ENCODE measurements around the gene GLRX5.
"Not testable (repeated sequence)": the region's sequence is repeated elsewhere in the genome, so short reads cannot be mapped to it uniquely, and the experiment has no call there.

Gene GLRX5

GRCh38 chr14:95559203-95559602 is 24.4 kb downstream of the GLRX5 start:
- no peak for DNase-seq

DNA sequence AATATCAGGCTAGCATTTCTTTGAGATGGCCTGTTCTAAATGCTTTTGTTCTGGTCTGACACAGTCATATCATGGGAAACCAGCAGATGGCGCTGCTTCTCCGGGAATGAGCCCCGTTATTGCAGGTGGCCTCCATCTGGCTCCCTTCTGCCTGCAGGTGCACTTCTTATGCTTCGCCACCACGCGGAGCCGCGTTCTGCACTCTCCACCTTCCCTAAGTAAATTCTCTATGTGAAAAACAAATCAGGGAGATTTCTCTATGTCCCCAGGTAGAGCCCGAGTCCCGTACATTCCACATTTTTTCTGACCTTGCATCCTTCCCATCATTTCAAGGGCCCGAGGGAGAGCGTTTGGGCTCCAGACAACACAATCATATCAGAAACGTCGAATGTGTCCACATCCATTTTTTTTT is 26.2 kb downstream of the GLRX5 start:
- peak; percentile 72 for DNase-seq

GRCh38 chr14:95562892-95563685 is 28.2 kb downstream of the GLRX5 start:
- DNase-seq = no peak

DNA sequence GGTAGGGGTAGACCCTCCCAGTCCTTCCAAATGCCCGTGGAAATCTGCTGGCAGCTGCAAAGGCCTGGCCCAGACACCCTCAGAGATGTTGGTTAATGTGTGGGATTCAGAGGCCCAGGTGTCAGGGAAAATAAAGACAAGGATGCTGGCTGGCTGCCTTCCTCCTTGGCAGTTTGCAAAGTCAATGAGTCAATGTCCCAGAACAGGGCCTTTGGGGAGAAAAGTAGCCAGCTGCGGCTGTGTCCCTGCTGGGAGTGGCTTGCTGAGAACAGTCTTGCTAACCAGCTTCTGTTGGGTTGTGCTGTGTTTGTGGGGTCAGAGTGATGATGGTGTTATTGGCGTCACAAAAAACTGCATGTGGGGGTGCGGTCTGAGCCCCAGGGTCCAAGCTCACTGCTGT is 29.2 kb downstream of the GLRX5 start:
- DNase-seq = no peak

GRCh38 chr14:95569440-95569839 is 34.6 kb downstream of the GLRX5 start:
- no peak for DNase-seq

GRCh38 chr14:95573313-95573712 is 38.5 kb downstream of the GLRX5 start:
- no peak for DNase-seq

- no peak for DNase-seq
Observed at GRCh38 chr14:95575840-95576473, 41.1 kb downstream of the GLRX5 start.

- DNase-seq = no peak
Observed at GRCh38 chr14:95577067-95577800, 42.4 kb downstream of the GLRX5 start.

- no peak for DNase-seq
Observed at GRCh38 chr14:95577870-95578269, 43.0 kb downstream of the GLRX5 start.

DNA sequence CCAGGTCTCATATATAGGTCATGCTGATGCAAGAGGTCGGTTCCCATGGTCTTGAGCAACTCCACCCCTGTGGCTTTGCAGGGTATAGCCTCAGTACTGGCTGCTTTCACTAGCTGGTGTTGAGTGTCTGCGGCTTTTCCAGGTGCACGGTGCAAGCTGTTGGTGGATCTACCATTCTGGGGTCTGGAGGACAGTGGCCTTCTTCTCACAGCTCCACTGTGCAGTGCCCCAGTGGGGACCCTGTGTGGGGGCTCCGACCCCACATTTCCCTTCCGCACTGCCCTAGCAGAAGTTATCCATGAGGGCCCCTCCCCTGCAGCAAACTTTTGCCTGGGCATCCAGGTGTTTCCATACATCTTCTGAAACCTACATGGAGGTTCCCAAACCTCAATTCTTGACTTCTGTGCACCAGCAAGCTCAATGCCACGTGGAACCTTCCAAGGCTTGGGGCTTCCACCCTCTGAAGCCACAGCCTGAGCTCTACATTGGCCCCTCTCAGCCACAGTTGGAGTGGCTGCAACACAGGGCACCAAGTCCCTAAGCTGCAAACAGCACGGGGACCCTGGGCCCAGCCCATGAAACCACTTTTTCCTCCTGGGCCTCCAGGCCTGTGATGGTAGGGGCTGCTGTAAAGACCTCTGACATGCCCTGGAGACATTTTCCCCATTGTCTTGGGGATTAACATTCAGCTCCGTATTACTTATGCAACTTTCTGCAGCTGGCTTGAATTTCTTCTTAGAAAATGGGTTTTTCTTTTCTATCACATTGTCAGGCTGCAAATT is 49.2 kb downstream of the GLRX5 start:
- not testable (repeated sequence) for DNase-seq

DNA sequence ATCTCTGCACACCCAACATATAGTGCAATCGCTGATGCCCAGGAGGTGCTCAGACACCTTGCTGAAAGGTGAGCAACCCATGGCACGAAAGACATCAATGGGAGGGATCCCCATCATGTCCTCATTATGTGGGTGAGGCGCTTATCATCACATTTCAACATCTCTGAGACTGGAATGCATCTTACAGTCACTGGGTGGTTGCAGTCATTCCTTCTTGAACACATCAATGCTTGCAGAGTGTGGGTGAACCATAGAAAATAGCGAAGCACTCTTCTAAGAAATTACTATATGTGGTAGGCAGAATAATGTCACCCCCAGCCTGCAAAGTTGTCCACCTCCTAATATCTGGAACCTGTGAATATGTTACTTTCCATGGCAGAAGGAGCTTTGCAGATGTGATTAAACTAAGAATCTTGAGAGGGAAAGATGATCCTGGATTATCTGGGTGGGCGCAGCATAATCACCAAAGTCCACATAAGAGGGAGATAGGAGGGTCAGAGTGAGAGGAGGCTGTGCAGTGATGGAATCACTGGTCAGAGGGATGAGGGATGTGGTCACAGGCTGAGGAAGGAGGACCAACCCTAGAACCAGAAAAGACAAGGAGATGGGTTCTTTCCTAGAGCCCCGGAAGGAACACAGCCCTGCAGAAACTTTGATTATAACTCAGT is 51.2 kb downstream of the GLRX5 start:
- no peak for DNase-seq

GRCh38 chr14:95591182-95591581 is 56.3 kb downstream of the GLRX5 start:
- DNase-seq = not testable (repeated sequence)

Data from fibroblast of skin of abdomen (primary cell).